SIG-M5 (cell line): ENCODE results near the gene NKD2.
"Not testable (repeated sequence)": the region's sequence is repeated elsewhere in the genome, so short reads cannot be mapped to it uniquely, and the experiment has no call there.

Source experiments
- DNase-seq: peaks from one replicate; lab custom pipeline; 2025; lab: John Stamatoyannopoulos, UW

The NKD2 gene

GRCh38 chr5:1073239-1074102 lies 64.9 kb downstream of the NKD2 start:
- no peak for DNase-seq

DNA sequence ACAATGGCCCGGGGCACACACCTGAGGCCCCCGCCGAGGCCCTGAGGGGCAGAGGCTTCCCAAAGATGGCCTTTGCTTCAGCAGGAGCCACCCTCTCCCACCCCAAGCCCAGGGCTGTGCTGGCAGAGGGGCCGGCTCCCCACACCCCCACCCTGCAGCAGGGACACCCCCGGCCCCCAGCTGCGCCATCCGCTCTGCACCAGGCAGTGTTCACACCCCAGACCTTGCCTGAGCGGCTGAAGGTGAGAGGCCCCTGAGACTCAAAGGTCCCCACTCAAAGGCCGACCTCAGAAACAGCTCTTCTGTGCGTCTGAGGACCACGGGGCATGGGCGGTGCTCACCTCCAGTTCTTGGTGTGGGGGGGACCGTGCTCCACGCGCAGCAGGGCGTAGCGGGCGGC lies 65.6 kb downstream of the NKD2 start:
- no peak for DNase-seq

GRCh38 chr5:1074816-1075554 lies 66.4 kb downstream of the NKD2 start:
- no peak for DNase-seq

- DNase-seq: no peak
These were observed 66.9 kb downstream of the NKD2 start for GRCh38 chr5:1075555-1075881.

- DNase-seq: no peak
These were observed 67.3 kb downstream of the NKD2 start for GRCh38 chr5:1075931-1076330.

- DNase-seq: no peak
These were observed 67.8 kb downstream of the NKD2 start for GRCh38 chr5:1076406-1076805.

- DNase-seq: no peak
These were observed 68.4 kb downstream of the NKD2 start for GRCh38 chr5:1077026-1077425.

DNA sequence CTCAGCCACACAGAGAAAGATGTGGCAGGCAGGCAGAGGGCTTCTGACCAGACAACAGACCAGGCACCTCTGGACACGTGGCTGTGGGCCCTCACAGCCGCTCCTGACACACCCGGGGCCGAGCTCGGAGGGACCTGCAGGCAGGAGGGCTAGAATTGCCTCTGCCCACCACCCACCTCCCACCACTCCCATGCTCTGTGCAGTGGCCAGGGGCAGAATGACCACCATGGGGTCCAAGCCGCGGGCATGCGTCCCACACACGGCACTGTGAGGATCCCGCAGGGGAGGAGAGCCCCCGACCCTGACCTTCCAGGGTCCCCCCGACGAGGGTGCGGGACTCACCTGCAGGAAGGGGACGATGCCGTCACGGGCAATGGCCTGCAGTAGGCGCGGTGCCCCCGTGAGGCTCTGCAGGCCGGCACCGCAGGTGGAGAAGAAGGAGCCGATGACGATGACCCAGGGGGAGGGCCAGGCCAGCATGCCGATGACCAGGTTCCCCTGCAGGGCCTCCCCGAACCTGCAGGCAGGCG lies 69.0 kb downstream of the NKD2 start:
- DNase-seq: no peak

DNA sequence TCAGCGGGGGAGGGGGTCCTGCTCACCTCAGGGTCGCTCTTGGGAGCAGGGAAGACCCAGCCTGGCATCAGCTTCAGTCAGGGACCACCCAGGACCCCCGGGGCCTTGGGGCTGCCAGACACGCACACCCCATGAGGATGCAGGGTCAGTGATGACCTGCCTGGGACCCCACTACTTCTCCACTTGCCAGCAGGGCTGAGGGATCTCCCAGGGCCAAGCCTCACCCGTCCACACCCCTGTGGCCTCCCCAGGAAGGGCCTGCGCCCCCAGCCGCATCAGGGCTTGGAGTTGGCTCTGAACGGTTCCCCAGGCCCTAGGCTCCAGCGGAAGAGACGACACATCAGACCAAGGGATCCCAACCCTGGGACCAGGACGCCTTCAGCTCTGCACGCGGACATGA lies 69.6 kb downstream of the NKD2 start:
- no peak for DNase-seq

- DNase-seq: no peak
These were observed 70.2 kb downstream of the NKD2 start for GRCh38 chr5:1078851-1079250.

GRCh38 chr5:1079486-1079885 lies 70.9 kb downstream of the NKD2 start:
- DNase-seq: no peak

GRCh38 chr5:1079961-1080360 lies 71.4 kb downstream of the NKD2 start:
- DNase-seq: no peak

DNA sequence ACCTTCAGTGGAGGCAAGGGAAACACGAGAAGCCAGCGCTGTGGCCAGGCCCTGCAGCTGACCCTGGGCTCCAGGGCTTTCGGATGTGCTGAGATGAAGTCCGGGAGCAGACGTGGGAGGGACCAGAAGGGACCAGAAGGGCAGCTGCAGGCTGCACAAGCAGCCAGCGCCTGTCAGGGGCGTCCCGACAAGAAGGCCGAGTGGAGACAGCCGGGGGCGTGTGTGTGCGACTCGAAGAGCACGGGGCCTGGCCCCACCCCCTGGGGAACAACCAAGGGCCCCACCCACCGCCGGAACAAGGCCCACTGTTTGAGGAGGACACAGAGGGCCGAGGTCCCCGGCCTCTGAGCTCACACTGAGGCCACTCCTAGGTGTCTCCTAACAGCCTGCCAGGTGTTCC lies 71.8 kb downstream of the NKD2 start:
- no peak for DNase-seq

GRCh38 chr5:1081519-1081918 lies 72.9 kb downstream of the NKD2 start:
- no peak for DNase-seq

DNA sequence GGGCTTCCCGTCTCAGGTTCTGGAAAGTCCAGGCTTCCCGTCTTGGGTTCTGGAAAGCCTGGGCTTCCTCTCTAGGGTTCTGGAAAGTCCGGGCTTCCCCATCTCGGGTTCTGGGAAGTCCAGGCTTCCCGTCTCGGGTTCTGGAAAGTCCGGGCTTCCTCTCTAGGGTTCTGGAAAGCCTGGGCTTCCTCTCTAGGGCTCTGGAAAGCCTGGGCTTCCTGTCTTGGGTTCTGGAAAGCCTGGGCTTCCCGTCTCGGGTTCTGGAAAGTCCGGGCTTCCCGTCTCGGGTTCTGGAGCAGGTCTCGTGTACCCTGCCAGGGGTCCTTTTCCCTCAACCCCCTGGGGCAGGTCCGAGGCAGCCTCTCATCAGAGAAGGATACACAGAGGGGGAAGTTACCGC lies 74.4 kb downstream of the NKD2 start:
- DNase-seq: not testable (repeated sequence)

GRCh38 chr5:1083823-1084605 lies 75.4 kb downstream of the NKD2 start:
- no peak for DNase-seq

DNA sequence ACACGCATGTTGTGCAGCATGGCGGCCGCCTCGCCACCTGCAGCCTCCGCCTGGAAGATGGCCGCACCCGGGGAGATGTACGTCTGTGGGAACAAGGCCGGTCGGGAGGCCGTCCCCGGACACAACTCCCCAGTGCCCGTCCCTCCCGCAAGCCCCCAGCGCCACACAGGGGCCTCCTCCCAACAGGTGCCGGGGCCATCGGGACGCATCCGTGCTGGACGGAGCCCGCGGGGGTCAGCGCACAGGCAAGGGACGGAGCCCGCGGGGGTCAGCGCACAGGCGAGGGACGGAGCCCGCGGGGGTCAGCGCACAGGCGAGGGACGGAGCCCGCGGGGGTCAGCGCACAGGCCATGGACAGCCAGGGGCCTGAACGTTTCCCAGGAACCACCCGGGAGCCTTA lies 76.8 kb downstream of the NKD2 start:
- no peak for DNase-seq

- DNase-seq: no peak
These were observed 77.5 kb downstream of the NKD2 start for GRCh38 chr5:1086137-1086536.

DNA sequence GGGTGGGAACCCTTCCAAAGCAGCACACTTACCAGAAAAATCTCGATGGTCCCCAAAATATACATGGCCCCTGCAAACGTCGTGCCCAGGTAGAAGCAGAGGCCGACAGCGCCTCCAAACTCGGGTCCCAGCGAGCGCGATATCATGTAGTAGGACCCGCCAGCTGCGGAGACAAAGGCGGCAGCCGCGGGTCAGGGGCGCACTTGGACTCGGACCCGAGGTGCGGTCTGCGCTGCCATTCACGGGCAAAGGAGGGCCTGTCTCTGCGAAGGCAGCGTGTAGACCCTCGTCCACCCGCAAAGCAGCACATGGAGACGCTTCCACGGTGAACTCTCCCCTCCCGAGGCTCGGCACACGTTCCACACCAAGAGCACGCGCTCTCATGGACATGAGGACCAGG lies 78.3 kb downstream of the NKD2 start:
- no peak for DNase-seq

GRCh38 chr5:1087428-1087827 lies 78.8 kb downstream of the NKD2 start:
- DNase-seq: no peak

- no peak for DNase-seq
These were observed 79.4 kb downstream of the NKD2 start for GRCh38 chr5:1088031-1088430.
